ENCODE data around the gene PRPF40B.

The PRPF40B gene

GRCh38 chr12:49669796-49670195 lies 46.4 kb downstream of the PRPF40B start:
- TF ChIP-seq CTCF (IDR thresholded peaks at IDR 0.05; ENCODE audit: low read depth, low read length) = no peak
- no peak for DNase-seq (ENCODE audit: extremely low read depth, low read depth)

- DNase-seq (ENCODE audit: extremely low read depth, low read depth) = no peak
- TF ChIP-seq CTCF (IDR thresholded peaks at IDR 0.05; ENCODE audit: low read depth, low read length) = no peak
Measured at GRCh38 chr12:49671031-49671765, 47.8 kb downstream of the PRPF40B start.

GRCh38 chr12:49672301-49673217 lies 49.2 kb downstream of the PRPF40B start:
- no peak for TF ChIP-seq CTCF (IDR thresholded peaks at IDR 0.05; ENCODE audit: low read depth, low read length)
- DNase-seq (ENCODE audit: extremely low read depth, low read depth) = no peak

- peak; percentile 86 for DNase-seq (ENCODE audit: extremely low read depth, low read depth)
- peak; percentile 31 for TF ChIP-seq CTCF (IDR thresholded peaks at IDR 0.05; ENCODE audit: low read depth, low read length)
Measured at GRCh38 chr12:49673446-49674317, 50.3 kb downstream of the PRPF40B start.

- no peak for TF ChIP-seq CTCF (IDR thresholded peaks at IDR 0.05; ENCODE audit: low read depth, low read length)
- no peak for DNase-seq (ENCODE audit: extremely low read depth, low read depth)
Measured at GRCh38 chr12:49674318-49674981, 51.1 kb downstream of the PRPF40B start.

GRCh38 chr12:49675137-49675536 lies 51.8 kb downstream of the PRPF40B start:
- no peak for TF ChIP-seq CTCF (IDR thresholded peaks at IDR 0.05; ENCODE audit: low read depth, low read length)
- DNase-seq (ENCODE audit: extremely low read depth, low read depth) = no peak
